GM23338 (cell line): Measurements from ENCODE around the gene ESRRA. TPM values are rescaled to one million over a fixed set of nuclear protein-coding genes. Genes with fewer than 3 reads are reported as not detected.
A peak's percentile ranks its signal among the peaks of the same experiment; 100 is the strongest.

Experiments used
- ATAC-seq: fragments of 200-7000 bp; cut with Tn5 transposase; 3 replicates; pipeline ENCODE4 v1.9.1; 2020
- DNase-seq: peaks from one replicate; pipeline ENCODE4 v3.0.0-alpha.2; 2015; ENCODE audit warnings: low spot score
- H2AFZ ChIP-seq: fragments of 200-600 bp; sonication (generic); 2 replicates; pipeline ENCODE4 v1.8.0; 2016; ENCODE audit warnings: antibody characterized with exemption, mild to moderate bottlenecking, moderate library complexity
- H3F3A ChIP-seq: fragments of 200-600 bp; sonication (generic); replicated peaks from 2 replicates; pipeline ENCODE4 v1.8.0; 2017; ENCODE audit warnings: antibody characterized with exemption, mixed run types, low read depth
- H3K27ac ChIP-seq: fragments of 200-600 bp; sonication (generic); 2 replicates; pipeline ENCODE4 v1.6.1; 2016; ENCODE audit warnings: low read depth
- H3K27me3 ChIP-seq: fragments of 200-600 bp; sonication (generic); 2 replicates; pipeline ENCODE4 v1.8.0; 2016; ENCODE audit warnings: mild to moderate bottlenecking, mixed run types, moderate library complexity; ENCODE audit not compliant: insufficient read depth
- H3K36me3 ChIP-seq: fragments of 200-600 bp; sonication (generic); 2 replicates; pipeline ENCODE4 v1.8.0; 2016; ENCODE audit warnings: mild to moderate bottlenecking; ENCODE audit not compliant: insufficient read depth
- H3K4me1 ChIP-seq: fragments of 200-600 bp; sonication (generic); 2 replicates; pipeline ENCODE4 v1.8.0; 2016; ENCODE audit warnings: mild to moderate bottlenecking, moderate library complexity; ENCODE audit not compliant: insufficient read depth
- H3K4me2 ChIP-seq: fragments of 200-600 bp; sonication (generic); 2 replicates; pipeline ENCODE4 v1.7.1; 2017; ENCODE audit warnings: mixed run types
- H3K4me3 ChIP-seq: fragments of 200-600 bp; sonication (generic); 2 replicates; pipeline ENCODE4 v1.6.1; 2016; ENCODE audit warnings: mixed run types
- H3K79me2 ChIP-seq: fragments of 200-600 bp; sonication (generic); replicated peaks from 2 replicates; pipeline ENCODE4 v1.8.0; 2017; ENCODE audit warnings: mild to moderate bottlenecking; ENCODE audit not compliant: insufficient read depth
- H3K9me2 ChIP-seq: fragments of 200-600 bp; sonication (generic); 2 replicates; pipeline ENCODE4 v1.8.0; 2017; ENCODE audit not compliant: insufficient read depth
- H4K20me1 ChIP-seq: fragments of 200-600 bp; sonication (generic); replicated peaks from 2 replicates; pipeline ENCODE4 v1.8.0; 2017; ENCODE audit warnings: mild to moderate bottlenecking; ENCODE audit not compliant: insufficient read depth
- H3K27ac Mint-ChIP-seq: 2 replicates; pipeline ENCODE4 v1.8.0; 2020; ENCODE audit warnings: inconsistent platforms, mild to moderate bottlenecking, moderate library complexity, mixed read lengths
- H3K27me3 Mint-ChIP-seq: 3 replicates; pipeline ENCODE4 v1.8.0; 2022; ENCODE audit warnings: low read depth, mild to moderate bottlenecking, moderate library complexity, mixed read lengths, inconsistent platforms; ENCODE audit not compliant: insufficient read depth, poor library complexity
- H3K36me3 Mint-ChIP-seq: 3 replicates; pipeline ENCODE4 v1.8.0; 2021; ENCODE audit warnings: low read depth, mild to moderate bottlenecking, inconsistent platforms, moderate library complexity, mixed read lengths
- H3K4me1 Mint-ChIP-seq: 3 replicates; pipeline ENCODE4 v1.8.0; 2020; ENCODE audit warnings: mild to moderate bottlenecking, inconsistent platforms, mixed read lengths
- H3K4me3 Mint-ChIP-seq: 3 replicates; pipeline ENCODE4 v1.8.0; 2021; ENCODE audit warnings: moderate library complexity, mild to moderate bottlenecking, inconsistent platforms, mixed read lengths
- H3K9me3 Mint-ChIP-seq: 3 replicates; pipeline ENCODE4 v1.8.0; 2020; ENCODE audit warnings: moderate library complexity, mild to moderate bottlenecking, inconsistent platforms, mixed read lengths
- CREB1 ChIP-seq: fragments of 250-450 bp; sonication (Bioruptor Pico); IDR thresholded peaks from 2 replicates; pipeline ENCODE4 v1.5.0; 2020; ENCODE audit warnings: low read depth, mild to moderate bottlenecking, moderate library complexity
- EZH2 ChIP-seq: fragments of 200-600 bp; sonication (generic); IDR thresholded peaks from one replicate; pipeline ENCODE4 v1.8.0; 2017; ENCODE audit warnings: antibody characterized with exemption, mild to moderate bottlenecking, low read depth; ENCODE audit not compliant: unreplicated experiment
- EZH2phosphoT487 ChIP-seq: fragments of 200-600 bp; sonication (generic); IDR thresholded peaks from one replicate; pipeline ENCODE4 v1.8.1; 2018; ENCODE audit warnings: antibody characterized with exemption; ENCODE audit not compliant: unreplicated experiment
- JUNB ChIP-seq: IDR thresholded peaks from one replicate; pipeline ENCODE4 v1.6.1; 2016; ENCODE audit warnings: antibody characterized with exemption; ENCODE audit not compliant: unreplicated experiment
- POLR2AphosphoS5 ChIP-seq: IDR thresholded peaks from 2 replicates; pipeline ENCODE4 v1.6.1; 2016; ENCODE audit warnings: antibody characterized with exemption, low read depth
- ZNF114 ChIP-seq: fragments of 250-450 bp; sonication (Bioruptor Pico); IDR thresholded peaks from 2 replicates; pipeline ENCODE4 v1.5.0; 2020; ENCODE audit warnings: mild to moderate bottlenecking, moderate library complexity
- polyA plus RNA-seq: library from polyadenylated mRNA; unstranded; fragments of >200 nt; fragmentation: Nextera tagmentation; extraction: Ambion mirVana; gene quantifications from 2 replicates; pipeline ENCODE4 v1.2.1, GENCODE V29; 2016
- total RNA-seq: library from RNA; depleted of rRNA; stranded (reverse); fragments of >200 nt; shearing (Covaris generic); gene quantifications from 2 replicates; pipeline ENCODE4 v1.2.3, GENCODE V29; 2014
- TF ChIP-seq, protein P1 (sequence below): fragments of 250-450 bp; sonication (Bioruptor Pico); IDR thresholded peaks from 2 replicates; pipeline ENCODE4 v1.5.0; 2020; ENCODE audit warnings: mild to moderate bottlenecking, moderate library complexity

The ESRRA gene
- total and polyA plus RNA-seq, 2 experiments from 2014 or later, result 13.7 to 55.1 TPM

GRCh38 chr11:64263947-64264317, 41.4 kb upstream of the ESRRA start:
- H2AFZ ChIP-seq, result no peak overlapping the region
- H3K4me1 ChIP-seq, result 0 out of 2 replicates have a peak, but pooled peaks cover 8% of the 10 kb centered on the region
- H3K9me3 Mint-ChIP-seq, result no peaks in the 10 kb centered on the region; the same call in 2 of the 3 replicates
- H3K79me2 ChIP-seq, result no peaks in the 10 kb centered on the region
- H3K36me3 Mint-ChIP-seq, result peaks cover 72% of the 10 kb centered on the region
- H3K27ac Mint-ChIP-seq, result no peak overlapping the region
- TF ChIP-seq POLR2AphosphoS5, result no peak
- no peak for TF ChIP-seq EZH2phosphoT487
- TF ChIP-seq JUNB, result no peak
- no peak for TF ChIP-seq ZNF114
- TF ChIP-seq CREB1, result no peak
- peaks cover 6% of the 10 kb centered on the region for H3K36me3 ChIP-seq
- DNase-seq (no peak), ATAC-seq (no peak)
- H4K20me1 ChIP-seq, result 0 out of 2 replicates have a peak, but pooled peaks cover 4% of the 10 kb centered on the region
- no peak overlapping the region for H3K4me3 ChIP-seq
- peaks cover 12% of the 10 kb centered on the region; the same call in 1 of the 2 replicates for H3F3A ChIP-seq
- H3K4me2 ChIP-seq, result no peak overlapping the region
- H3K27me3 Mint-ChIP-seq, result peaks cover 10% of the 10 kb centered on the region
- H3K9me2 ChIP-seq, result no peaks in the 10 kb centered on the region
- H3K27me3 ChIP-seq, result no peaks in the 10 kb centered on the region
- H3K4me1 Mint-ChIP-seq, result peaks cover 17% of the 10 kb centered on the region
- 0 out of 2 replicates have a peak overlapping the region, but pooled peaks have one; percentile 32 for H3K27ac ChIP-seq
- H3K4me3 Mint-ChIP-seq, result no peak overlapping the region

- H3K36me3 Mint-ChIP-seq, result peaks cover 70% of the 10 kb centered on the region
- H3K27me3 Mint-ChIP-seq, result peaks cover 12% of the 10 kb centered on the region
- no peaks in the 10 kb centered on the region; the same call in 2 of the 3 replicates for H3K9me3 Mint-ChIP-seq
- Histone ChIP-seq H3K4me2 (no peak overlapping the region), H3K27ac (0 out of 2 replicates have a peak overlapping the region, but pooled peaks have one; percentile 32), H4K20me1 (0 out of 2 replicates have a peak, but pooled peaks cover 4% of the 10 kb centered on the region), H3K36me3 (peaks cover 6% of the 10 kb centered on the region), H2AFZ (no peak overlapping the region), H3F3A (peaks cover 17% of the 10 kb centered on the region), H3K4me3 (no peak overlapping the region), H3K79me2 (no peaks in the 10 kb centered on the region), H3K27me3 (no peaks in the 10 kb centered on the region), H3K4me1 (0 out of 2 replicates have a peak, but pooled peaks cover 8% of the 10 kb centered on the region), H3K9me2 (no peaks in the 10 kb centered on the region)
- no peak for TF ChIP-seq JUNB
- TF ChIP-seq, protein P1, sequence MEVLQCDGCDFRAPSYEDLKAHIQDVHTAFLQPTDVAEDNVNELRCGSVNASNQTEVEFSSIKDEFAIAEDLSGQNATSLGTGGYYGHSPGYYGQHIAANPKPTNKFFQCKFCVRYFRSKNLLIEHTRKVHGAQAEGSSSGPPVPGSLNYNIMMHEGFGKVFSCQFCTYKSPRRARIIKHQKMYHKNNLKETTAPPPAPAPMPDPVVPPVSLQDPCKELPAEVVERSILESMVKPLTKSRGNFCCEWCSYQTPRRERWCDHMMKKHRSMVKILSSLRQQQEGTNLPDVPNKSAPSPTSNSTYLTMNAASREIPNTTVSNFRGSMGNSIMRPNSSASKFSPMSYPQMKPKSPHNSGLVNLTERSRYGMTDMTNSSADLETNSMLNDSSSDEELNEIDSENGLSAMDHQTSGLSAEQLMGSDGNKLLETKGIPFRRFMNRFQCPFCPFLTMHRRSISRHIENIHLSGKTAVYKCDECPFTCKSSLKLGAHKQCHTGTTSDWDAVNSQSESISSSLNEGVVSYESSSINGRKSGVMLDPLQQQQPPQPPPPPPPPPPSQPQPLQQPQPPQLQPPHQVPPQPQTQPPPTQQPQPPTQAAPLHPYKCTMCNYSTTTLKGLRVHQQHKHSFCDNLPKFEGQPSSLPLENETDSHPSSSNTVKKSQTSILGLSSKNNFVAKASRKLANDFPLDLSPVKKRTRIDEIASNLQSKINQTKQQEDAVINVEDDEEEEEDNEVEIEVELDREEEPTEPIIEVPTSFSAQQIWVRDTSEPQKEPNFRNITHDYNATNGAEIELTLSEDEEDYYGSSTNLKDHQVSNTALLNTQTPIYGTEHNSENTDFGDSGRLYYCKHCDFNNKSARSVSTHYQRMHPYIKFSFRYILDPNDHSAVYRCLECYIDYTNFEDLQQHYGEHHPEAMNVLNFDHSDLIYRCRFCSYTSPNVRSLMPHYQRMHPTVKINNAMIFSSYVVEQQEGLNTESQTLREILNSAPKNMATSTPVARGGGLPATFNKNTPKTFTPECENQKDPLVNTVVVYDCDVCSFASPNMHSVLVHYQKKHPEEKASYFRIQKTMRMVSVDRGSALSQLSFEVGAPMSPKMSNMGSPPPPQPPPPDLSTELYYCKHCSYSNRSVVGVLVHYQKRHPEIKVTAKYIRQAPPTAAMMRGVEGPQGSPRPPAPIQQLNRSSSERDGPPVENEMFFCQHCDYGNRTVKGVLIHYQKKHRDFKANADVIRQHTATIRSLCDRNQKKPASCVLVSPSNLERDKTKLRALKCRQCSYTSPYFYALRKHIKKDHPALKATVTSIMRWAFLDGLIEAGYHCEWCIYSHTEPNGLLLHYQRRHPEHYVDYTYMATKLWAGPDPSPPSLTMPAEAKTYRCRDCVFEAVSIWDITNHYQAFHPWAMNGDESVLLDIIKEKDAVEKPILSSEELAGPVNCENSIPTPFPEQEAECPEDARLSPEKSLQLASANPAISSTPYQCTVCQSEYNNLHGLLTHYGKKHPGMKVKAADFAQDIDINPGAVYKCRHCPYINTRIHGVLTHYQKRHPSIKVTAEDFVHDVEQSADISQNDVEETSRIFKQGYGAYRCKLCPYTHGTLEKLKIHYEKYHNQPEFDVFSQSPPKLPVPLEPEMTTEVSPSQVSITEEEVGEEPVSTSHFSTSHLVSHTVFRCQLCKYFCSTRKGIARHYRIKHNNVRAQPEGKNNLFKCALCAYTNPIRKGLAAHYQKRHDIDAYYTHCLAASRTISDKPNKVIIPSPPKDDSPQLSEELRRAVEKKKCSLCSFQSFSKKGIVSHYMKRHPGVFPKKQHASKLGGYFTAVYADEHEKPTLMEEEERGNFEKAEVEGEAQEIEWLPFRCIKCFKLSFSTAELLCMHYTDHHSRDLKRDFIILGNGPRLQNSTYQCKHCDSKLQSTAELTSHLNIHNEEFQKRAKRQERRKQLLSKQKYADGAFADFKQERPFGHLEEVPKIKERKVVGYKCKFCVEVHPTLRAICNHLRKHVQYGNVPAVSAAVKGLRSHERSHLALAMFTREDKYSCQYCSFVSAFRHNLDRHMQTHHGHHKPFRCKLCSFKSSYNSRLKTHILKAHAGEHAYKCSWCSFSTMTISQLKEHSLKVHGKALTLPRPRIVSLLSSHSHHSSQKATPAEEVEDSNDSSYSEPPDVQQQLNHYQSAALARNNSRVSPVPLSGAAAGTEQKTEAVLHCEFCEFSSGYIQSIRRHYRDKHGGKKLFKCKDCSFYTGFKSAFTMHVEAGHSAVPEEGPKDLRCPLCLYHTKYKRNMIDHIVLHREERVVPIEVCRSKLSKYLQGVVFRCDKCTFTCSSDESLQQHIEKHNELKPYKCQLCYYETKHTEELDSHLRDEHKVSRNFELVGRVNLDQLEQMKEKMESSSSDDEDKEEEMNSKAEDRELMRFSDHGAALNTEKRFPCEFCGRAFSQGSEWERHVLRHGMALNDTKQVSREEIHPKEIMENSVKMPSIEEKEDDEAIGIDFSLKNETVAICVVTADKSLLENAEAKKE (CRISPR knock-in tag), result no peak
- no peak for TF ChIP-seq EZH2
- no peak overlapping the region; the same call in 1 of the 2 replicates for H3K27ac Mint-ChIP-seq
- DNase-seq (no peak), ATAC-seq (no peak)
- no peak overlapping the region; the same call in 2 of the 3 replicates for H3K4me3 Mint-ChIP-seq
- peaks cover 19% of the 10 kb centered on the region for H3K4me1 Mint-ChIP-seq
These were observed 40.9 kb upstream of the ESRRA start for GRCh38 chr11:64264371-64264852.
